OCI-LY3 (cell line): ENCODE results near the gene CD79B.
"Not testable (repeated sequence)": the region's sequence is repeated elsewhere in the genome, so short reads cannot be mapped to it uniquely, and the experiment has no call there.

Source experiments
- H2AFZ ChIP-seq: fragments of 200-600, 300-600 bp; shearing (Covaris generic); 2 replicates; pipeline ENCODE4 v1.6.0; 2014; ENCODE audit warnings: antibody characterized with exemption, low read depth, low read length
- H3K27ac ChIP-seq: fragments of 200-600, 300-600 bp; sonication (generic); 2 replicates; pipeline ENCODE4 v1.5.1; 2014; ENCODE audit warnings: mild to moderate bottlenecking, low read length, moderate library complexity, mixed read lengths
- H3K27me3 ChIP-seq: fragments of 200-600, 300-600 bp; sonication (generic); 2 replicates; pipeline ENCODE4 v1.6.1; 2014; ENCODE audit warnings: low read depth, low read length, mixed read lengths
- H3K36me3 ChIP-seq: fragments of 200-600, 300-600 bp; sonication (generic); replicated peaks from 2 replicates; pipeline ENCODE3; 2014; ENCODE audit warnings: low read depth, low read length, mixed read lengths
- H3K4me1 ChIP-seq: fragments of 300-600, 200-600 bp; sonication (generic); 2 replicates; pipeline ENCODE4 v1.6.1; 2014; ENCODE audit warnings: low read length, mixed read lengths
- H3K4me2 ChIP-seq: fragments of 200-600, 300-600 bp; sonication (generic); 2 replicates; pipeline ENCODE4 v1.6.1; 2014; ENCODE audit warnings: low read length, mixed read lengths
- H3K4me3 ChIP-seq: fragments of 300-600, 200-600 bp; sonication (generic); 2 replicates; pipeline ENCODE4 v1.5.1; 2014; ENCODE audit warnings: antibody characterized with exemption, mild to moderate bottlenecking, low read length, moderate library complexity
- H3K79me2 ChIP-seq: fragments of 300-600, 200-600 bp; shearing (Covaris generic); 2 replicates; pipeline ENCODE4 v1.6.1; 2014; ENCODE audit warnings: mild to moderate bottlenecking, low read length, mixed read lengths
- H3K9ac ChIP-seq: fragments of 300-600, 200-600 bp; shearing (Covaris generic); 2 replicates; pipeline ENCODE4 v1.6.0; 2014; ENCODE audit warnings: mild to moderate bottlenecking, low read length, moderate library complexity
- H3K9me3 ChIP-seq: fragments of 200-600, 300-600 bp; shearing (Covaris generic); 2 replicates; pipeline ENCODE4 v1.6.1; 2014; ENCODE audit warnings: low read length, mixed read lengths; ENCODE audit not compliant: insufficient read depth
- H4K20me1 ChIP-seq: fragments of 200-600, 300-600 bp; sonication (generic); 2 replicates; pipeline ENCODE4 v1.6.1; 2016; ENCODE audit warnings: low read length, mixed read lengths; ENCODE audit not compliant: insufficient read depth
- CTCF ChIP-seq: fragments of 200-600, 300-600 bp; sonication (generic); IDR thresholded peaks from 2 replicates; pipeline ENCODE4 v1.5.1; 2014; ENCODE audit warnings: antibody characterized with exemption, low read length, low read depth
- EZH2phosphoT487 ChIP-seq: fragments of 200-600 bp; shearing (Covaris generic); IDR thresholded peaks from 2 replicates; pipeline ENCODE4 v1.6.1; 2018; ENCODE audit warnings: antibody characterized with exemption, mixed run types, low read depth

The CD79B gene

GRCh38 chr17:63916566-63917185, 15.5 kb downstream of the CD79B start:
- peaks cover 50% of the 10 kb centered on the region for H3K4me1 ChIP-seq

GRCh38 chr17:63915753-63916152, 16.4 kb downstream of the CD79B start:
- H3K9me3 ChIP-seq, H3K9ac ChIP-seq, H2AFZ ChIP-seq, H3K36me3 ChIP-seq, H3K79me2 ChIP-seq, H3K27me3 ChIP-seq, H4K20me1 ChIP-seq, H3K27ac ChIP-seq: not testable (repeated sequence)
- peak overlapping the region; percentile 47 for H3K4me3 ChIP-seq
- peak overlapping the region; percentile 67 for H3K4me2 ChIP-seq
- peaks cover 42% of the 10 kb centered on the region for H3K4me1 ChIP-seq

More at GRCh38 chr17:63916566-63917185, 15.5 kb downstream of the CD79B start:
- H2AFZ ChIP-seq, result no peak overlapping the region
- no peak overlapping the region for H3K27ac ChIP-seq
- H3K9me3 ChIP-seq, result no peaks in the 10 kb centered on the region
- no peak overlapping the region for H3K9ac ChIP-seq
- no peak for TF ChIP-seq EZH2phosphoT487
- TF ChIP-seq CTCF, result no peak
- no peak overlapping the region for H3K4me3 ChIP-seq
- no peaks in the 10 kb centered on the region for H3K36me3 ChIP-seq
- H3K4me2 ChIP-seq, result no peak overlapping the region; the same call in 1 of the 2 replicates
- peaks cover 5% of the 10 kb centered on the region for H3K27me3 ChIP-seq
- H3K79me2 ChIP-seq, result no peaks in the 10 kb centered on the region
- H4K20me1 ChIP-seq, result no peaks in the 10 kb centered on the region

- Histone ChIP-seq H3K4me2 (no peak overlapping the region), H3K4me3 (no peak overlapping the region), H3K9ac (no peak overlapping the region), H3K79me2 (no peaks in the 10 kb centered on the region), H3K4me1 (peaks cover 30% of the 10 kb centered on the region), H3K27me3 (peaks cover 5% of the 10 kb centered on the region), H3K27ac (no peak overlapping the region), H3K9me3 (no peaks in the 10 kb centered on the region), H2AFZ (no peak overlapping the region), H3K36me3 (no peaks in the 10 kb centered on the region), H4K20me1 (no peaks in the 10 kb centered on the region)
- TF ChIP-seq CTCF (no peak), EZH2phosphoT487 (no peak)
Observed at GRCh38 chr17:63914471-63914870, 17.7 kb downstream of the CD79B start.

GRCh38 chr17:63911657-63912100, 20.5 kb downstream of the CD79B start:
- TF ChIP-seq CTCF (peak; percentile 48), EZH2phosphoT487 (no peak)
- Histone ChIP-seq H3K27ac (no peak overlapping the region), H3K4me1 (peaks cover 25% of the 10 kb centered on the region), H3K9me3 (no peaks in the 10 kb centered on the region), H3K4me3 (peak overlapping the region; percentile 52; the same call in 1 of the 2 replicates), H2AFZ (no peak overlapping the region), H3K4me2 (peak overlapping the region; percentile 62), H3K27me3 (peaks cover 14% of the 10 kb centered on the region), H4K20me1 (no peaks in the 10 kb centered on the region), H3K36me3 (no peaks in the 10 kb centered on the region), H3K79me2 (no peaks in the 10 kb centered on the region), H3K9ac (no peak overlapping the region)
